H9 (cell line): ENCODE results near the gene SEBOX. TPM values are rescaled to one million over a fixed set of nuclear protein-coding genes. Genes with fewer than 3 reads are reported as not detected.
A peak's percentile ranks its signal among the peaks of the same experiment; 100 is the strongest.

Source experiments
- DNase-seq: peaks from one replicate; pipeline ENCODE4 v3.0.0-alpha.2; 2017
- H2AFZ ChIP-seq: one replicate; pipeline ENCODE4 v1.6.1; 2013; ENCODE audit warnings: mild to moderate bottlenecking, low read length, control low read depth, moderate library complexity
- H2AK5ac ChIP-seq: 2 replicates; pipeline ENCODE4 v1.6.1; 2013; ENCODE audit warnings: low read length, control low read depth, mixed read lengths; ENCODE audit not compliant: insufficient read length
- H2BK120ac ChIP-seq: one replicate; pipeline ENCODE4 v1.6.1; 2013; ENCODE audit warnings: low read depth, mild to moderate bottlenecking, low read length, control low read depth, inconsistent platforms; ENCODE audit not compliant: poor library complexity, severe bottlenecking
- H2BK12ac ChIP-seq: 2 replicates; pipeline ENCODE4 v1.6.1; 2013; ENCODE audit warnings: low read length, control low read depth, mixed read lengths, low read depth; ENCODE audit not compliant: insufficient read length
- H2BK15ac ChIP-seq: 2 replicates; pipeline ENCODE4 v1.6.1; 2013; ENCODE audit warnings: low read depth, low read length, control low read depth
- H2BK20ac ChIP-seq: one replicate; pipeline ENCODE4 v1.6.1; 2013; ENCODE audit warnings: low read depth, mild to moderate bottlenecking, low read length, control low read depth, inconsistent platforms; ENCODE audit not compliant: poor library complexity, severe bottlenecking
- H2BK5ac ChIP-seq: 2 replicates; pipeline ENCODE4 v1.6.1; 2013; ENCODE audit warnings: low read length, control low read depth, mixed read lengths; ENCODE audit not compliant: insufficient read length
- H3K14ac ChIP-seq: 2 replicates; pipeline ENCODE4 v1.6.1; 2013; ENCODE audit warnings: low read length, control low read depth; ENCODE audit not compliant: insufficient read depth
- H3K18ac ChIP-seq: 2 replicates; pipeline ENCODE4 v1.6.1; 2013; ENCODE audit warnings: low read depth, mild to moderate bottlenecking, mixed read lengths, low read length, control low read depth; ENCODE audit not compliant: insufficient read length
- H3K23ac ChIP-seq: 2 replicates; pipeline ENCODE4 v1.6.1; 2013; ENCODE audit warnings: low read length, control low read depth, mixed read lengths, low read depth; ENCODE audit not compliant: insufficient read length
- H3K23me2 ChIP-seq: 2 replicates; pipeline ENCODE4 v1.6.1; 2013; ENCODE audit warnings: low read depth, mild to moderate bottlenecking, mixed read lengths, low read length, control low read depth; ENCODE audit not compliant: insufficient read length, poor library complexity, severe bottlenecking
- H3K27ac ChIP-seq: 2 replicates; pipeline ENCODE4 v1.5.1; 2013; ENCODE audit warnings: low read length, control low read depth, mixed read lengths, low read depth; ENCODE audit not compliant: insufficient read length
- H3K27me3 ChIP-seq: 2 replicates; pipeline ENCODE4 v1.6.1; 2013; ENCODE audit warnings: low read length, control low read depth, inconsistent platforms; ENCODE audit not compliant: insufficient read depth
- H3K4ac ChIP-seq: 2 replicates; pipeline ENCODE4 v1.6.1; 2013; ENCODE audit warnings: low read depth, mild to moderate bottlenecking, control low read depth, inconsistent platforms, low read length, moderate library complexity
- H3K4me1 ChIP-seq: 2 replicates; pipeline ENCODE4 v1.6.1; 2013; ENCODE audit warnings: low read length, control low read depth, inconsistent platforms; ENCODE audit not compliant: insufficient read depth
- H3K4me2 ChIP-seq: 2 replicates; pipeline ENCODE4 v1.6.1; 2013; ENCODE audit warnings: low read length, control low read depth, mixed read lengths; ENCODE audit not compliant: insufficient read length, insufficient read depth
- H3K56ac ChIP-seq: 2 replicates; pipeline ENCODE4 v1.6.1; 2013; ENCODE audit warnings: low read depth, mild to moderate bottlenecking, mixed read lengths, low read length, control low read depth; ENCODE audit not compliant: insufficient read length
- H3K79me1 ChIP-seq: 2 replicates; pipeline ENCODE4 v1.6.1; 2013; ENCODE audit warnings: low read depth, mild to moderate bottlenecking, moderate library complexity, low read length, control low read depth, inconsistent platforms; ENCODE audit not compliant: insufficient read depth, poor library complexity, severe bottlenecking
- H3K79me2 ChIP-seq: 2 replicates; pipeline ENCODE4 v1.6.1; 2013; ENCODE audit warnings: low read length, control low read depth, inconsistent platforms; ENCODE audit not compliant: insufficient read depth
- H3K9ac ChIP-seq: 2 replicates; pipeline ENCODE4 v1.6.1; 2013; ENCODE audit warnings: low read length, control low read depth, mixed read lengths; ENCODE audit not compliant: insufficient read length; ENCODE audit errors: extremely low read depth
- H3K9me3 ChIP-seq: one replicate; pipeline ENCODE4 v1.6.1; 2013; ENCODE audit warnings: low read depth, low read length, inconsistent platforms; ENCODE audit not compliant: control insufficient read depth
- H3T11ph ChIP-seq: one replicate; pipeline ENCODE4 v1.6.1; 2013; ENCODE audit warnings: mild to moderate bottlenecking, low read length, control low read depth, inconsistent platforms
- H4K20me1 ChIP-seq: one replicate; pipeline ENCODE4 v1.6.1; 2013; ENCODE audit not compliant: control insufficient read depth, insufficient read length, insufficient read depth
- H4K5ac ChIP-seq: 2 replicates; pipeline ENCODE4 v1.6.1; 2013; ENCODE audit warnings: low read depth, mild to moderate bottlenecking, mixed read lengths, low read length, control low read depth; ENCODE audit not compliant: insufficient read length
- H4K8ac ChIP-seq: replicated peaks from 2 replicates; pipeline ENCODE4 v1.6.1; 2013; ENCODE audit warnings: low read length, control low read depth, mixed read lengths, low read depth; ENCODE audit not compliant: insufficient read length
- H4K91ac ChIP-seq: 2 replicates; pipeline ENCODE4 v1.6.1; 2013; ENCODE audit warnings: low read depth, mild to moderate bottlenecking, moderate library complexity, mixed read lengths, low read length, control low read depth; ENCODE audit not compliant: insufficient read length
- H3K27ac Mint-ChIP-seq, 3 experiments: 2 replicates in 2 of 3; 3 replicates in 1 of 3; pipeline ENCODE4 v1.8.0; 2020 to 2021; ENCODE audit warnings: mixed read lengths in 3 of 3, mild to moderate bottlenecking in 1 of 3, moderate library complexity in 1 of 3
- H3K27me3 Mint-ChIP-seq: 2 replicates; pipeline ENCODE4 v1.8.0; 2021; ENCODE audit warnings: low read depth, mild to moderate bottlenecking, moderate library complexity, mixed read lengths
- H3K36me3 Mint-ChIP-seq, 3 experiments: 2 replicates in 2 of 3; 3 replicates in 1 of 3; pipeline ENCODE4 v1.8.0; 2020 to 2021; ENCODE audit warnings: low read depth in 3 of 3, mixed read lengths in 3 of 3; ENCODE audit not compliant: insufficient read depth in 1 of 3
- H3K4me1 Mint-ChIP-seq, 2 experiments: 2 replicates each; pipeline ENCODE4 v1.8.0; 2020; ENCODE audit warnings: mixed read lengths in 2 of 2
- H3K4me3 Mint-ChIP-seq, 2 experiments: 2 replicates in 1 of 2; 3 replicates in 1 of 2; pipeline ENCODE4 v1.8.0; 2020 to 2021; ENCODE audit warnings: mild to moderate bottlenecking in 2 of 2, mixed read lengths in 2 of 2, moderate library complexity in 1 of 2
- H3K9me3 Mint-ChIP-seq, 2 experiments: 2 replicates in 1 of 2; 3 replicates in 1 of 2; pipeline ENCODE4 v1.8.0; 2020; ENCODE audit warnings: mild to moderate bottlenecking in 2 of 2, mixed read lengths in 2 of 2, moderate library complexity in 1 of 2
- CTCF ChIP-seq: fragments of 200-600 bp; sonication (generic); conservative IDR thresholded peaks from 3 replicates; pipeline ENCODE4 v1.8.0; 2021; ENCODE audit warnings: antibody characterized with exemption, mild to moderate bottlenecking
- WGBS: extraction: QIAGEN DNeasy Blood & Tissue Kit; methylation state at CpG from one replicate; pipeline ENCODE4 v1.1.7; 2013; ENCODE audit warnings: missing lambda C conversion rate, low lambda C conversion rate, mixed read lengths; ENCODE audit not compliant: insufficient read length; ENCODE audit errors: extremely low coverage; 5-methylcytosine and 5-hydroxymethylcytosine counted together
- total RNA-seq: library from RNA; stranded (reverse); gene quantifications from 2 replicates; pipeline ENCODE4 v1.2.1, GENCODE V29; 2021

SEBOX gene
- total RNA-seq, 1 experiment from 2014 or later, result not detected

GRCh38 chr17:28346746-28347246, 18.2 kb downstream of the SEBOX start:
- no peaks in the 10 kb centered on the region for H3K79me1 ChIP-seq
- WGBS, result no CpG with 5 or more reads among the region's 7 CpGs
- no peak overlapping the region for H4K5ac ChIP-seq
- H3K9me3 ChIP-seq, result no peaks in the 10 kb centered on the region
- no peak overlapping the region for H2AFZ ChIP-seq
- H4K8ac ChIP-seq, result no peak overlapping the region
- H3K27me3 Mint-ChIP-seq, result no peaks in the 10 kb centered on the region
- H3K9ac ChIP-seq, result no peak overlapping the region
- H3K36me3 Mint-ChIP-seq, result peaks cover 23 to 88% (median 69%) of the 10 kb centered on the region in 3 experiments; a peak in 6 of 7 replicates
- H3K4me3 Mint-ChIP-seq, result no peak overlapping the region; a peak in 1 of 5 replicates
- H3K27me3 ChIP-seq, result no peaks in the 10 kb centered on the region
- no peaks in the 10 kb centered on the region for H3K79me2 ChIP-seq
- no peak overlapping the region for H3K27ac ChIP-seq
- H3K4ac ChIP-seq, result no peak overlapping the region
- H4K20me1 ChIP-seq, result no peaks in the 10 kb centered on the region
- TF ChIP-seq CTCF, result peak; percentile 51; the same call in 2 of the 3 replicates
- peak; percentile 49 for DNase-seq
- no peak overlapping the region for H3K23ac ChIP-seq
- no peak overlapping the region for H2BK5ac ChIP-seq
- H3K18ac ChIP-seq, result no peak overlapping the region
- no peaks in the 10 kb centered on the region for H3K23me2 ChIP-seq
- no peak overlapping the region for H2BK15ac ChIP-seq
- H2BK120ac ChIP-seq, result no peak overlapping the region
- peak overlapping the region in 2 of 3 experiments; percentile 73 to 76; a peak in 3 of 7 replicates for H3K27ac Mint-ChIP-seq
- H3K14ac ChIP-seq, result no peak overlapping the region
- no peaks in the 10 kb centered on the region for H3K9me3 Mint-ChIP-seq
- no peak overlapping the region for H2BK20ac ChIP-seq
- no peak overlapping the region for H2AK5ac ChIP-seq
- H3K4me1 Mint-ChIP-seq, result peaks cover 16 to 17% of the 10 kb centered on the region in 2 experiments
- no peaks in the 10 kb centered on the region for H3K4me1 ChIP-seq
- H3T11ph ChIP-seq, result no peak overlapping the region
- no peak overlapping the region for H4K91ac ChIP-seq
- no peak overlapping the region for H2BK12ac ChIP-seq
- no peak overlapping the region for H3K4me2 ChIP-seq
- no peak overlapping the region for H3K56ac ChIP-seq
